Lower leg skin (tissue), 3 donors: ENCODE results near the gene CYSTM1.

Source experiments
- POLR2A ChIP-seq, 2 donors: fragments of 450-650 bp; IDR thresholded peaks; one replicate each; pipeline ENCODE4 v1.6.1; 2016 to 2017; ENCODE audit warnings: antibody characterized with exemption in 2 of 2, mild to moderate bottlenecking in 1 of 2, moderate library complexity in 1 of 2
- TF ChIP-seq, protein P1 (sequence below), 3 donors: fragments of 450-650 bp; IDR thresholded peaks; one replicate each; pipeline ENCODE4 v1.5.1; 2016; ENCODE audit warnings: antibody characterized with exemption in 3 of 3, mild to moderate bottlenecking in 3 of 3, moderate library complexity in 2 of 3

DNA sequence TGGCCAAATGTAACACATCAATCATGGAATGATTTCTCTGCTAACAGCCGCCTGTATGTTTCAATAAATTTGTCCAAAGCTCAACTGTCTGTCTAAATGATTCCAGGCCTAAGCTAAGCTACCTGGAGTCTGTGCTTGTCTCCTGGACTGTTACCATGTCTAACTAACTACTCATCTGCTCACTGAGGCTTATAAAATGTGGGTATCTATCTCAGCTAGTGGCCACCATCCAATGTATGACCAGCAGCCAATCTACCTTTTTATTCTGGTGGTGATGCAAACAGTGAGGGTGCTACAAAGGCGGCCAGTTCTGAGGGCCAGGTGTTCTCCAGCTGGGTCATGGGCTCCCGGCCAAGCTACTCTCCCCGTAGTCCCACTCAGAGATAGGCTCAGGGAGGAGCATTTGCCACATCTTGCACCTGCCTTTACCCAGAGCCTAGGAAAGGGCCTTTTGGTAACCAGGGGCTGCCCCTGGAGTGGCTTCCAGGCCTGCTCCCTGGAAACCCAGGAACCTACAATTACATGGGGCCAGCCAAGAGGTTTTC, 68.8 kb downstream of the CYSTM1 start:
- TF ChIP-seq, protein P1, sequence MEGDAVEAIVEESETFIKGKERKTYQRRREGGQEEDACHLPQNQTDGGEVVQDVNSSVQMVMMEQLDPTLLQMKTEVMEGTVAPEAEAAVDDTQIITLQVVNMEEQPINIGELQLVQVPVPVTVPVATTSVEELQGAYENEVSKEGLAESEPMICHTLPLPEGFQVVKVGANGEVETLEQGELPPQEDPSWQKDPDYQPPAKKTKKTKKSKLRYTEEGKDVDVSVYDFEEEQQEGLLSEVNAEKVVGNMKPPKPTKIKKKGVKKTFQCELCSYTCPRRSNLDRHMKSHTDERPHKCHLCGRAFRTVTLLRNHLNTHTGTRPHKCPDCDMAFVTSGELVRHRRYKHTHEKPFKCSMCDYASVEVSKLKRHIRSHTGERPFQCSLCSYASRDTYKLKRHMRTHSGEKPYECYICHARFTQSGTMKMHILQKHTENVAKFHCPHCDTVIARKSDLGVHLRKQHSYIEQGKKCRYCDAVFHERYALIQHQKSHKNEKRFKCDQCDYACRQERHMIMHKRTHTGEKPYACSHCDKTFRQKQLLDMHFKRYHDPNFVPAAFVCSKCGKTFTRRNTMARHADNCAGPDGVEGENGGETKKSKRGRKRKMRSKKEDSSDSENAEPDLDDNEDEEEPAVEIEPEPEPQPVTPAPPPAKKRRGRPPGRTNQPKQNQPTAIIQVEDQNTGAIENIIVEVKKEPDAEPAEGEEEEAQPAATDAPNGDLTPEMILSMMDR (IDR thresholded peaks at IDR 0.05) = no peak
- TF ChIP-seq POLR2A (IDR thresholded peaks at IDR 0.05) = no peak
